Fibroblast of lung (primary cell): ENCODE results near the gene TSPAN5. TPM values are rescaled to one million over a fixed set of nuclear protein-coding genes. Genes with fewer than 3 reads are reported as not detected.

ENCODE experiments used
- DNase-seq, 2 donors: peaks; one replicate each; pipeline versions ENCODE4 v3.0.0 to v3.0.0-alpha.2; 2010; ENCODE audit warnings: low read depth in 2 of 2
- H2AFZ ChIP-seq: 2 replicates; pipeline ENCODE4 v1.5.1; 2012; ENCODE audit warnings: low read length, control low read depth, inconsistent platforms
- H3K27ac ChIP-seq: 2 replicates; pipeline ENCODE4 v1.5.1; 2011; ENCODE audit warnings: low read length, control low read depth; ENCODE audit not compliant: insufficient read depth
- H3K27me3 ChIP-seq: 2 replicates; pipeline ENCODE4 v1.5.1; 2011; ENCODE audit warnings: mild to moderate bottlenecking, low read length; ENCODE audit not compliant: control insufficient read depth, insufficient read depth
- H3K36me3 ChIP-seq: 2 replicates; pipeline ENCODE4 v1.5.1; 2011; ENCODE audit warnings: low read length; ENCODE audit not compliant: control insufficient read depth, insufficient read depth
- H3K4me1 ChIP-seq: 2 replicates; pipeline ENCODE4 v1.5.1; 2011; ENCODE audit warnings: low read length; ENCODE audit not compliant: control insufficient read depth, insufficient read depth; ENCODE audit errors: extremely low read depth
- H3K4me2 ChIP-seq: 2 replicates; pipeline ENCODE4 v1.5.1; 2011; ENCODE audit warnings: low read length, control low read depth; ENCODE audit not compliant: insufficient read depth; ENCODE audit errors: extremely low read depth
- H3K4me3 ChIP-seq, 4 experiments: fragments of 200-600 bp in 1 of 4; sonication (generic) in 1 of 4; replicated peaks in 1 of 4; 2 replicates each; pipeline ENCODE4 v1.5.1; 2011 to 2016; ENCODE audit warnings: low read length in 4 of 4, low read depth in 3 of 4, mild to moderate bottlenecking in 3 of 4, control low read depth in 2 of 4, inconsistent platforms in 1 of 4, mixed read lengths in 1 of 4; ENCODE audit not compliant: insufficient read depth in 1 of 4; ENCODE audit errors: control extremely low read depth in 1 of 4
- H3K79me2 ChIP-seq: 2 replicates; pipeline ENCODE4 v1.5.1; 2012; ENCODE audit warnings: mild to moderate bottlenecking, low read length, inconsistent platforms; ENCODE audit not compliant: control insufficient read depth, insufficient read depth
- H3K9ac ChIP-seq: 2 replicates; pipeline ENCODE4 v1.5.1; 2011; ENCODE audit warnings: mild to moderate bottlenecking, low read length, control low read depth; ENCODE audit not compliant: insufficient read depth
- H3K9me3 ChIP-seq: 2 replicates; pipeline ENCODE4 v1.5.1; 2012; ENCODE audit warnings: low read depth, low read length; ENCODE audit not compliant: control insufficient read depth, insufficient read depth
- H4K20me1 ChIP-seq: 2 replicates; pipeline ENCODE4 v1.5.1; 2011; ENCODE audit warnings: low read length; ENCODE audit not compliant: control insufficient read depth, insufficient read depth; ENCODE audit errors: extremely low read depth
- EZH2 ChIP-seq: IDR thresholded peaks from 2 replicates; pipeline ENCODE4 v1.5.1; 2012; ENCODE audit warnings: low read length, control low read depth, mild to moderate bottlenecking; ENCODE audit errors: missing control alignments
- polyA plus RNA-seq, 2 donors: library from polyadenylated mRNA; depleted of rRNA in 1 of 2; stranded (reverse) in 1 of 2; unstranded in 1 of 2; fragments of >200 nt; gene quantifications; 2 replicates each; pipeline ENCODE4 v1.2.1, GENCODE V29; 2011 to 2012; ENCODE audit warnings: missing spikeins in 1 of 2
- total RNA-seq: library from RNA; depleted of rRNA; stranded (reverse); fragments of >200 nt; gene quantifications from 2 replicates; pipeline ENCODE4 v1.2.1, GENCODE V29; 2014
- TF ChIP-seq, protein P1 (sequence below), 2 donors: IDR thresholded peaks in 1 of 2; conservative IDR thresholded peaks in 1 of 2; 1 replicate in 1 of 2; 2 replicates in 1 of 2; pipeline ENCODE4 v1.5.1; 2011 to 2012; ENCODE audit warnings: low read length in 2 of 2, control low read depth in 1 of 2, inconsistent platforms in 1 of 2, low read depth in 1 of 2, mild to moderate bottlenecking in 1 of 2

TSPAN5 gene
- total and polyA plus RNA-seq, 2 donors (not counting 1 experiment from before 2014, with no cell fraction given), result 109 to 129 TPM

GRCh38 chr4:98627531-98628257 is 30.7 kb downstream of the TSPAN5 start:
- H3K36me3 ChIP-seq, result no peaks in the 10 kb centered on the region
- H3K4me1 ChIP-seq, result peaks cover 15% of the 10 kb centered on the region
- H3K4me3 ChIP-seq, result no peak overlapping the region
- H3K4me2 ChIP-seq, result peak overlapping the region; percentile 38
- peak; percentile 60 to 91 for DNase-seq
- peaks cover 93% of the 10 kb centered on the region for H3K79me2 ChIP-seq
- no peak overlapping the region for H2AFZ ChIP-seq
- H4K20me1 ChIP-seq, result no peaks in the 10 kb centered on the region
- no peak for TF ChIP-seq EZH2
- TF ChIP-seq, protein P1, sequence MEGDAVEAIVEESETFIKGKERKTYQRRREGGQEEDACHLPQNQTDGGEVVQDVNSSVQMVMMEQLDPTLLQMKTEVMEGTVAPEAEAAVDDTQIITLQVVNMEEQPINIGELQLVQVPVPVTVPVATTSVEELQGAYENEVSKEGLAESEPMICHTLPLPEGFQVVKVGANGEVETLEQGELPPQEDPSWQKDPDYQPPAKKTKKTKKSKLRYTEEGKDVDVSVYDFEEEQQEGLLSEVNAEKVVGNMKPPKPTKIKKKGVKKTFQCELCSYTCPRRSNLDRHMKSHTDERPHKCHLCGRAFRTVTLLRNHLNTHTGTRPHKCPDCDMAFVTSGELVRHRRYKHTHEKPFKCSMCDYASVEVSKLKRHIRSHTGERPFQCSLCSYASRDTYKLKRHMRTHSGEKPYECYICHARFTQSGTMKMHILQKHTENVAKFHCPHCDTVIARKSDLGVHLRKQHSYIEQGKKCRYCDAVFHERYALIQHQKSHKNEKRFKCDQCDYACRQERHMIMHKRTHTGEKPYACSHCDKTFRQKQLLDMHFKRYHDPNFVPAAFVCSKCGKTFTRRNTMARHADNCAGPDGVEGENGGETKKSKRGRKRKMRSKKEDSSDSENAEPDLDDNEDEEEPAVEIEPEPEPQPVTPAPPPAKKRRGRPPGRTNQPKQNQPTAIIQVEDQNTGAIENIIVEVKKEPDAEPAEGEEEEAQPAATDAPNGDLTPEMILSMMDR (conservative IDR thresholded peaks at IDR 0.05 in 1 of 2, IDR thresholded peaks at IDR 0.05 in 1 of 2; ENCODE audit: low read depth in 1 of 2, low read length in 2 of 2), result no peak
- no peaks in the 10 kb centered on the region for H3K27me3 ChIP-seq
- H3K27ac ChIP-seq, result peak overlapping the region; percentile 56
- H3K9me3 ChIP-seq, result no peaks in the 10 kb centered on the region
- no peak overlapping the region for H3K9ac ChIP-seq

DNA sequence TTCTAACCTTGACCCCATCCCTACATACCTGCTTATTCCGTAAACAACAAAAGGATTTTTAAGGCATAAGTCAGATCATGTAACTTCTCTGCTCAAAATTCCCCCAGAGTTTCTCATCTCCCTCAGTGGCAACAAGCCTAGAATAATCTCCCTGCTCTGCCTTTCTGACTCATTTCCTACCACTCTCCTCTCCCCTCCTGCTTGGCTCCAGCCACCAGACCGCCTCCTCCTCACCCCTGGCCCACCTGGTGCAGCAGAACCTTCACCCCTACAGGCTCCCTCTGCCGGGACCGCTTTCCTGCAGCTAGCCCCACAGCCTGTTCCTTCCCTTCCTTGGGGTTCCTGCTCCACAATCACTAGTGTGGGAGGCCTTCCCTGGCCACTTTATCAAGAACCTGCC is 32.1 kb downstream of the TSPAN5 start:
- H3K9me3 ChIP-seq, result no peaks in the 10 kb centered on the region
- no peak overlapping the region for H2AFZ ChIP-seq
- H3K4me1 ChIP-seq, result peaks cover 15% of the 10 kb centered on the region
- TF ChIP-seq EZH2, result no peak
- TF ChIP-seq, protein P1 (conservative IDR thresholded peaks at IDR 0.05 in 1 of 2, IDR thresholded peaks at IDR 0.05 in 1 of 2; ENCODE audit: low read depth in 1 of 2, low read length in 2 of 2), result peak in 1 of 2 donors; percentile 15
- H3K36me3 ChIP-seq, result no peaks in the 10 kb centered on the region
- no peaks in the 10 kb centered on the region for H3K27me3 ChIP-seq
- DNase-seq, result peak; percentile 87 to 97
- peak overlapping the region; percentile 58 for H3K4me2 ChIP-seq
- no peak overlapping the region for H3K9ac ChIP-seq
- H3K79me2 ChIP-seq, result peaks cover 93% of the 10 kb centered on the region
- no peak overlapping the region for H3K4me3 ChIP-seq
- no peak overlapping the region for H3K27ac ChIP-seq
- no peaks in the 10 kb centered on the region for H4K20me1 ChIP-seq

DNA sequence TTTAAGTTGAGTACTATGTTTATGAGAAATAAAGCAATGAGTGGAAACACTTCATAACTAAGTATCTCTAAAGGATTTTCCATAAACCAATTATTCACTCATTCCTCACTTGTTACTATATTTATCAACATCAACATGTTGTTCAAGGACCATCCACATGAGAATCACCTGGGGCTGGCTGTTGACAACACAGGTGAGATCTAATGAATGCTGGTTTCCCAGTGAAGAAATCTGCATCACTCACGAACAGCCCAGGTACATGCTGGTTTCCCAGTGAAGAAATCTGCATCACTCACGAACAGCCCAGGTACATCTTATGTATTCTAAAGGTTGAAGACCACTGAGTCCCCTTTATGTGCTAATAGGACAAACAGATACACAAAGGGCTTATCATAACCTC is 32.5 kb downstream of the TSPAN5 start:
- no peaks in the 10 kb centered on the region for H3K27me3 ChIP-seq
- no peak for DNase-seq
- peaks cover 13% of the 10 kb centered on the region for H3K4me1 ChIP-seq
- peak overlapping the region; percentile 58 for H3K4me2 ChIP-seq
- peaks cover 92% of the 10 kb centered on the region for H3K79me2 ChIP-seq
- H3K27ac ChIP-seq, result peak overlapping the region; percentile 63
- H3K4me3 ChIP-seq, result no peak overlapping the region
- no peak overlapping the region for H2AFZ ChIP-seq
- no peaks in the 10 kb centered on the region for H4K20me1 ChIP-seq
- H3K9ac ChIP-seq, result no peak overlapping the region
- H3K36me3 ChIP-seq, result no peaks in the 10 kb centered on the region
- H3K9me3 ChIP-seq, result no peaks in the 10 kb centered on the region
- no peak for TF ChIP-seq EZH2
- TF ChIP-seq, protein P1 (conservative IDR thresholded peaks at IDR 0.05 in 1 of 2, IDR thresholded peaks at IDR 0.05 in 1 of 2; ENCODE audit: low read depth in 1 of 2, low read length in 2 of 2), result no peak
